Endothelial cell of umbilical vein (primary cell): ENCODE measurements around the gene NKTR. TPM values are rescaled to one million over a fixed set of nuclear protein-coding genes. Genes with fewer than 3 reads are reported as not detected.

Source experiments
- BruUV-seq: library from RNA; stranded (reverse); fragments of 400-500 nt; replicated peaks from 2 replicates; lab custom pipeline; 2021; lab: Mats Ljungman, UMichigan
- CTCF ChIA-PET: fragments of 300-600, 350-600 bp; sonication (Branson Sonifier 250); formaldehyde crosslinking; loops from one replicate; lab custom pipeline; 2021; ENCODE audit warnings: antibody characterized with exemption, inconsistent platforms; lab: Charles Lee
- POLR2A ChIA-PET: fragments of 300-600, 350-600 bp; sonication (Branson Sonifier 250); formaldehyde crosslinking; loops from one replicate; lab custom pipeline; 2021; ENCODE audit warnings: antibody characterized with exemption, inconsistent platforms; lab: Charles Lee
- DNase-seq: peaks from one replicate; pipeline ENCODE4 v3.0.0-alpha.2; 2011; ENCODE audit warnings: low read depth, low spot score
- FAIRE-seq: peaks from 2 replicates; lab custom pipeline; 2011; peaks lifted over from hg19 to GRCh38; lab: Jason Lieb, UNC
- H2AFZ ChIP-seq: 2 replicates; pipeline ENCODE4 v1.6.0; 2012; ENCODE audit warnings: low read depth, low read length, control low read depth, inconsistent platforms
- H3K27ac ChIP-seq: 2 replicates; pipeline ENCODE4 v1.5.1; 2011; ENCODE audit warnings: low read depth, mild to moderate bottlenecking, control low read depth, low read length, moderate library complexity; ENCODE audit not compliant: insufficient read depth
- H3K27me3 ChIP-seq, 2 experiments: 2 replicates each; pipeline versions ENCODE4 v1.6.0 to v1.6.1; 2011; ENCODE audit warnings: low read length in 2 of 2, mixed read lengths in 1 of 2; ENCODE audit not compliant: control insufficient read depth in 2 of 2, insufficient read depth in 2 of 2
- H3K36me3 ChIP-seq, 2 experiments: 2 replicates in 1 of 2; 3 replicates in 1 of 2; pipeline ENCODE4 v1.5.1; 2011; ENCODE audit warnings: low read length in 2 of 2, mild to moderate bottlenecking in 1 of 2, moderate library complexity in 1 of 2; ENCODE audit not compliant: control insufficient read depth in 2 of 2, insufficient read depth in 2 of 2; ENCODE audit errors: extremely low read depth in 1 of 2
- H3K4me1 ChIP-seq: 3 replicates; pipeline ENCODE4 v1.5.1; 2011; ENCODE audit warnings: mild to moderate bottlenecking, low read length; ENCODE audit not compliant: control insufficient read depth, insufficient read depth; ENCODE audit errors: extremely low read depth
- H3K4me2 ChIP-seq: 2 replicates; pipeline ENCODE4 v1.6.1; 2011; ENCODE audit warnings: low read length, control low read depth, mixed read lengths; ENCODE audit not compliant: insufficient read depth
- H3K4me3 ChIP-seq, 3 experiments: fragments of 200-600 bp in 1 of 3; sonication (generic), shearing (Covaris generic) in 1 of 3; replicated peaks in 1 of 3; 2 replicates each; pipeline ENCODE4 v1.5.1; 2011 to 2016; ENCODE audit warnings: control low read depth in 3 of 3, low read length in 3 of 3, mild to moderate bottlenecking in 2 of 3, inconsistent platforms in 1 of 3, low read depth in 1 of 3, moderate library complexity in 1 of 3; ENCODE audit not compliant: insufficient read depth in 1 of 3
- H3K79me2 ChIP-seq: 2 replicates; pipeline ENCODE4 v1.6.0; 2012; ENCODE audit warnings: low read length, inconsistent platforms; ENCODE audit not compliant: control insufficient read depth, insufficient read depth
- H3K9ac ChIP-seq: replicated peaks from 2 replicates; pipeline ENCODE3; 2011; ENCODE audit warnings: low read length, control low read depth; ENCODE audit not compliant: insufficient read depth; ENCODE audit errors: extremely low read depth
- H3K9me1 ChIP-seq: replicated peaks from 3 replicates; pipeline ENCODE4 v1.6.0; 2011; ENCODE audit warnings: mild to moderate bottlenecking, low read length; ENCODE audit not compliant: control insufficient read depth, insufficient read depth; ENCODE audit errors: extremely low read depth
- H3K9me3 ChIP-seq: replicated peaks from 2 replicates; pipeline ENCODE4 v1.5.1; 2012; ENCODE audit warnings: low read length, inconsistent platforms; ENCODE audit not compliant: control insufficient read depth, insufficient read depth
- H4K20me1 ChIP-seq: replicated peaks from 2 replicates; pipeline ENCODE3; 2011; ENCODE audit warnings: mild to moderate bottlenecking, low read length; ENCODE audit not compliant: control insufficient read depth, insufficient read depth; ENCODE audit errors: extremely low read depth
- CTCF ChIP-seq, 2 donors: IDR thresholded peaks; 1 replicate in 1 of 2; 2 replicates in 1 of 2; pipeline ENCODE4 v1.5.1; 2011; ENCODE audit warnings: low read length in 2 of 2, mild to moderate bottlenecking in 2 of 2, moderate library complexity in 2 of 2, control low read depth in 1 of 2, inconsistent platforms in 1 of 2, low read depth in 1 of 2; ENCODE audit not compliant: insufficient read depth in 1 of 2; ENCODE audit errors: extremely low read depth in 1 of 2
- EZH2 ChIP-seq: IDR thresholded peaks from 2 replicates; pipeline ENCODE4 v1.6.1; 2012; ENCODE audit warnings: borderline replicate concordance, low read depth, mild to moderate bottlenecking, moderate library complexity, low read length, inconsistent platforms; ENCODE audit not compliant: severe bottlenecking
- FOS ChIP-seq: IDR thresholded peaks from 2 replicates; pipeline ENCODE4 v1.6.1; 2011; ENCODE audit warnings: mild to moderate bottlenecking, low read length, moderate library complexity, borderline replicate concordance; ENCODE audit not compliant: insufficient read depth
- GATA2 ChIP-seq: IDR thresholded peaks from 2 replicates; pipeline ENCODE4 v1.7.0; 2011; ENCODE audit warnings: low read depth, mild to moderate bottlenecking, moderate library complexity, mixed read lengths, low read length; ENCODE audit not compliant: insufficient read length, insufficient read depth
- JUN ChIP-seq: IDR thresholded peaks from 2 replicates; pipeline ENCODE4 v1.6.1; 2011; ENCODE audit warnings: borderline replicate concordance, low read depth; ENCODE audit not compliant: insufficient read length, insufficient read depth
- MAX ChIP-seq: IDR thresholded peaks from 2 replicates; pipeline ENCODE4 v1.6.1; 2011; ENCODE audit not compliant: insufficient read depth, insufficient read length
- MYC ChIP-seq: IDR thresholded peaks from one replicate; pipeline ENCODE4 v1.6.1; 2011; ENCODE audit warnings: mild to moderate bottlenecking, low read depth, low read length
- POLR2A ChIP-seq: IDR thresholded peaks from 2 replicates; pipeline ENCODE4 v1.6.1; 2012; ENCODE audit warnings: low read depth, mild to moderate bottlenecking, control low read depth, low read length
- POLR2AphosphoS5 ChIP-seq: IDR thresholded peaks from 2 replicates; pipeline ENCODE4 v1.6.1; 2012; ENCODE audit warnings: low read depth, mild to moderate bottlenecking, control low read depth, low read length, moderate library complexity; ENCODE audit not compliant: insufficient read depth
- dilution Hi-C: fragments of 300-500 bp; cut with MboI; formaldehyde crosslinking; loops from one replicate; pipeline ENCODE4 v1.15.0; 2019; ENCODE audit warnings: low sequenced_read_pairs; ENCODE audit not compliant: extremely low pct_ligation_motif_present
- intact Hi-C: fragments of 100-400 bp; cut with micrococcal nuclease; formaldehyde crosslinking; loops from one replicate; pipeline ENCODE4 v1.10.0; 2022
- polyA plus RNA-seq, 4 experiments: library from polyadenylated mRNA; depleted of rRNA in 3 of 4; stranded (reverse) in 3 of 4; unstranded in 1 of 4; fragments of >200 nt; gene quantifications; 2 replicates each; pipeline versions ENCODE4 v1.2.1 to v1.2.3, GENCODE V29; 2011 to 2012; ENCODE audit warnings: missing spikeins in 1 of 4
- total RNA-seq: library from RNA; stranded (reverse); gene quantifications from 2 replicates; pipeline ENCODE4 v1.2.3, GENCODE V29; 2021

Gene NKTR
- total and polyA plus RNA-seq, 2 donors (not counting 3 experiments of a cell fraction or from before 2014, with no cell fraction given) = 27.4 to 99.0 TPM

- Histone ChIP-seq H3K9ac (peak overlapping the region; percentile 95), H3K27me3 (no peaks in the 10 kb centered on the region), H4K20me1 (no peaks in the 10 kb centered on the region), H3K9me3 (no peaks in the 10 kb centered on the region), H2AFZ (peak overlapping the region; percentile 52), H3K27ac (peak overlapping the region; percentile 62), H3K4me1 (peaks cover 9% of the 10 kb centered on the region), H3K4me2 (peak overlapping the region; percentile 100), H3K79me2 (peaks cover 52% of the 10 kb centered on the region), H3K9me1 (no peaks in the 10 kb centered on the region), H3K4me3 (peak overlapping the region; percentile 70 to 99 (median 85)), H3K36me3 (no peaks in the 10 kb centered on the region)
- POLR2A ChIA-PET = interaction anchor here (0.6 to 1.5 kb wide), 5 partner anchors 10 to 33 kb away, joined by 3 to 16 read pairs (median 4); partner anchors contain the start of genes SEC22C and SS18L2
- intact Hi-C loops (loop anchor here (1.0 kb wide), 2 partner anchors 11 to 19 kb away; partner anchors contain the start of gene SS18L2), dilution Hi-C loops (no loop called here)
- TSS peak; percentile 43 for BruUV-seq
- FAIRE-seq (peak; percentile 4), DNase-seq (peak; percentile 68)
- CTCF ChIA-PET = interaction anchor here (0.8 to 3.8 kb wide), 6 partner anchors 10 to 52 kb away, joined by 3 to 28 read pairs (median 4); partner anchors contain the start of genes SS18L2 and ZBTB47
- TF ChIP-seq POLR2A = no peak
- no peak for TF ChIP-seq GATA2
- no peak for TF ChIP-seq FOS
- TF ChIP-seq JUN = no peak
- TF ChIP-seq MYC = no peak
- TF ChIP-seq EZH2 = no peak
- TF ChIP-seq POLR2AphosphoS5 = no peak
- TF ChIP-seq MAX = no peak
- no peak for TF ChIP-seq CTCF (IDR thresholded peaks at IDR 0.05; ENCODE audit: extremely low read depth in 1 of 2, insufficient read depth in 1 of 2, low read depth in 1 of 2, low read length in 2 of 2)
These were observed 631 bp downstream of the NKTR start for GRCh38 chr3:42600958-42601675.
